Small intestine (tissue), 7 donors: ENCODE measurements around the gene CD72. TPM values are rescaled to one million over a fixed set of nuclear protein-coding genes. Genes with fewer than 3 reads are reported as not detected.

Source experiments
- DNase-seq, 2 donors: peaks; one replicate each; pipeline versions ENCODE4 v3.0.0 to v3.0.0-alpha.2; 2013
- FAIRE-seq: peaks from 2 replicates; lab custom pipeline; 2012; peaks lifted over from hg19 to GRCh38; lab: Jason Lieb, UNC
- H3K27ac ChIP-seq, 3 donors: one replicate each; pipeline ENCODE4 v1.5.1; 2013; ENCODE audit warnings: low read length in 2 of 3, mild to moderate bottlenecking in 2 of 3, control low read depth in 1 of 3, inconsistent platforms in 1 of 3, low read depth in 1 of 3, moderate library complexity in 1 of 3
- H3K27me3 ChIP-seq, 3 donors: one replicate each; pipeline ENCODE4 v1.6.1; 2013; ENCODE audit warnings: low read length in 3 of 3, inconsistent platforms in 1 of 3; ENCODE audit not compliant: control insufficient read depth in 3 of 3, insufficient read depth in 3 of 3
- H3K36me3 ChIP-seq, 3 donors: one replicate each; pipeline ENCODE4 v1.6.1; 2013; ENCODE audit warnings: low read length in 3 of 3, inconsistent platforms in 1 of 3, low read depth in 1 of 3, mild to moderate bottlenecking in 1 of 3, moderate library complexity in 1 of 3; ENCODE audit not compliant: control insufficient read depth in 3 of 3, insufficient read depth in 2 of 3
- H3K4me1 ChIP-seq, 3 donors: one replicate each; pipeline ENCODE4 v1.6.1; 2013; ENCODE audit warnings: low read length in 2 of 3, inconsistent platforms in 1 of 3, low read depth in 1 of 3, mild to moderate bottlenecking in 1 of 3, moderate library complexity in 1 of 3; ENCODE audit not compliant: control insufficient read depth in 3 of 3, insufficient read depth in 2 of 3
- H3K4me3 ChIP-seq, 3 donors: one replicate each; pipeline ENCODE4 v1.5.1; 2013; ENCODE audit warnings: low read length in 3 of 3, control low read depth in 1 of 3, inconsistent platforms in 1 of 3, low read depth in 1 of 3, mild to moderate bottlenecking in 1 of 3, moderate library complexity in 1 of 3
- H3K9me3 ChIP-seq, 2 donors: one replicate each; pipeline ENCODE4 v1.6.1; 2013; ENCODE audit warnings: low read depth in 1 of 2, low read length in 1 of 2; ENCODE audit not compliant: control insufficient read depth in 2 of 2, insufficient read depth in 1 of 2
- WGBS, 3 donors: extraction: QIAGEN DNeasy Blood & Tissue Kit; methylation state at CpG; one replicate each; pipeline ENCODE4 v1.1.7; 2013; 5-methylcytosine and 5-hydroxymethylcytosine counted together
- polyA plus RNA-seq, 4 donors: library from polyadenylated mRNA; stranded (reverse) in 3 of 4; unstranded in 1 of 4; fragments of 200-250 nt in 3 of 4; fragments of 120-200 nt in 1 of 4; gene quantifications; one replicate each; pipeline versions ENCODE4 v1.2.1 to v1.2.3, GENCODE V29; 2013
- donor health status: healthy with polysubstance abuse.
- donor health status: control.
- donor health status: control.
- donor health status: Bipolar disorder and iron deficiency.
- donor health status: healthy.

Gene CD72
- polyA plus RNA-seq, 4 donors = 0.54 to 2.3 (median 1.6) TPM

DNA sequence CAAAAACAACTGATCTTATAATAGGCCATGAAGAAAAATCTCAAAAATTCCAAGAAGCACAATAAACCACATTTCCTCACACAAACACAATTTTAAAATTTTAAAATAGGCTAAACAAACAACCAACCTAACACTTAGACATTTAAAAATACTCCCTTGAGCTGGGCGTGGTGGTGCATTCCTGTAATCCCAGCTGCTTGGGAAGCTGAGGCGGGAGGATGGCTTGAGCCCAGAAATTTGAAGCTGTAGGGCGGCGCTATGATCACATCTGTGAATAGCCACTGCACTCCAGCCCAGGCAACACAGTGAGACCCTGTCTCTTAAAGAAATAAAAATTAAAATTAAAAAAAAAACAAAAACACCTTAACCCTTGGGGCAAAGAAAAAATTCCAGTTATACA, 50.0 kb downstream of the CD72 start:
- Histone ChIP-seq H3K4me3 (no peak overlapping the region), H3K27ac (no peak overlapping the region), H3K4me1 (peaks cover 0 to 4% (median 0%) of the 10 kb centered on the region in 3 donors), H3K9me3 (no peaks in the 10 kb centered on the region), H3K36me3 (peaks cover 0 to 1% (median 0%) of the 10 kb centered on the region in 3 donors), H3K27me3 (no peaks in the 10 kb centered on the region)
- WGBS, 3 donors = 90 to 97% (median 96%) methylated on average over 4 of the region's 4 CpGs
- DNase-seq (no peak), FAIRE-seq (no peak)

DNA sequence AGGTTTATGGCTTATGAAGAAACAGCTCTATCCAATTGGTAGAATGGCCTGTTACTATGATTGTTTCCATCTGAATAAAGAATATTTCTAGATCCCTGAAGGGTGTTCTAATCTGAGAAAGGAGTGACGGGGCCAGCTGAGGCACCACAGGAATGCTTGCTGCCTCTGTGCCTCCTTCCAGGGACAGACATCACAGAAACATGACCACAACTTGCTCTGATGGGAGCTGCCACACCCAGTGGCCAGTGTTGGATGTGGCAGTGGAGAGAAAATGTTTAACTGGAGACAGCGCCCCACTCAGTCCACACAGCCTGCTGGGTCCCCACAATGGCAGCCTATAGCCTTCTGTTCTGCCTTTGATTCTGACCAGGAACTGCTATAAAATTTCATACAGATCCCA, 51.8 kb downstream of the CD72 start:
- no peaks in the 10 kb centered on the region for H3K27me3 ChIP-seq
- H3K4me1 ChIP-seq = peaks cover 0 to 5% (median 0%) of the 10 kb centered on the region in 3 donors
- no peaks in the 10 kb centered on the region for H3K9me3 ChIP-seq
- H3K4me3 ChIP-seq = no peak overlapping the region
- no peak for FAIRE-seq
- WGBS, 3 donors = 95 to 100% (median 100%) methylated on average over 2 of the region's 2 CpGs
- peaks cover 0 to 14% (median 0%) of the 10 kb centered on the region in 3 donors for H3K36me3 ChIP-seq
- no peak overlapping the region for H3K27ac ChIP-seq
- DNase-seq = no peak

DNA sequence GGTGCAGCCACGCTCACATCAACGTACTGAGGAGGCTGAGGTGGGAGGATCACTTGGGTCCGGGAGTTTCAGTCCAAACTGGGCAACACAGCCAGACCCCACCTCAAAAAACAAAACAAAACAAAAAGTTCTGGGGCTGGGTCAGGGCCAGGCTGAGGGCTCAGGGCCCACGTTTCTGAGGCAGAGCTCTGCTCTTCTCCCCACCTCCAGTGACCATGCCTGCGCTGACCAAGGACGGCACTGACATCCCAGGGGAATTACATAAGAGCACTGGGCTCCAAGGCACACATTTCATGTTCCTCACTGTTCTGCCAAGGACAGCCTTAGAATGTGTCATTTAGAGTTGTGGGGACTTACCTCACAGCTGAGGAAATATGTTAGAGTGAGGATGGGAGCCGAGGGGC, 53.6 kb downstream of the CD72 start:
- no peak overlapping the region for H3K27ac ChIP-seq
- WGBS, 3 donors = 85 to 94% (median 87%) methylated on average over 7 of the region's 7 CpGs

DNA sequence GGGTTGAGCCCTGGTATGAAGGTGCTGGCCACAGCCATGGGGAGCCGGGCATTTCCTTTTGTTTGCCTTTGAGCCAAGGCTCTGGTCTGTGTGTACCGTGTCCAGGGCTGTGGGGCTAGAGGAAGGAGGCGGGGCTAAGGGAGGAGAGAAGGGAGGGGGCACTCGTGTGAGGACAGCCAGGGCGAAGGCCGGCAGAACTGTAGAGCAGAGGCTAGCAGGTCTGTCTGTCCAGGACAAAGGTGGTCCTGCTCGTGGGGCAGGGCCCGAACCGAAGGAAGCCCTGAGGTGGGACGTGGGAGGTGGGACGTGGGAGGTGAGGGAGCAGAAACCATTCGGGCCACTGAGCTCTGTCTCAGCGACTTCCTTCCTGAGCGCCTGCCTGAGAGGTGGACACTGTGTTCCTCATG, 54.4 kb downstream of the CD72 start:
- H3K27ac ChIP-seq = peak overlapping the region in 1 of 3 donors; percentile 1
- H3K36me3 ChIP-seq = peaks cover 0 to 38% (median 0%) of the 10 kb centered on the region in 3 donors
- FAIRE-seq (no peak), DNase-seq (peak in 1 of 2 donors; percentile 53)
- no peaks in the 10 kb centered on the region for H3K9me3 ChIP-seq
- peaks cover 0 to 5% (median 0%) of the 10 kb centered on the region in 3 donors for H3K4me1 ChIP-seq
- WGBS, 3 donors = 50 to 61% (median 60%) methylated on average over 13 to 14 of the region's 14 CpGs
- no peaks in the 10 kb centered on the region for H3K27me3 ChIP-seq
- no peak overlapping the region for H3K4me3 ChIP-seq

More for the DNA sequence above, 53.6 kb downstream of the CD72 start:
- no peaks in the 10 kb centered on the region for H3K9me3 ChIP-seq
- peaks cover 0 to 5% (median 0%) of the 10 kb centered on the region in 3 donors for H3K4me1 ChIP-seq
- FAIRE-seq (no peak), DNase-seq (no peak)
- no peak overlapping the region for H3K4me3 ChIP-seq
- peaks cover 0 to 32% (median 0%) of the 10 kb centered on the region in 3 donors for H3K36me3 ChIP-seq
- H3K27me3 ChIP-seq = no peaks in the 10 kb centered on the region

DNA sequence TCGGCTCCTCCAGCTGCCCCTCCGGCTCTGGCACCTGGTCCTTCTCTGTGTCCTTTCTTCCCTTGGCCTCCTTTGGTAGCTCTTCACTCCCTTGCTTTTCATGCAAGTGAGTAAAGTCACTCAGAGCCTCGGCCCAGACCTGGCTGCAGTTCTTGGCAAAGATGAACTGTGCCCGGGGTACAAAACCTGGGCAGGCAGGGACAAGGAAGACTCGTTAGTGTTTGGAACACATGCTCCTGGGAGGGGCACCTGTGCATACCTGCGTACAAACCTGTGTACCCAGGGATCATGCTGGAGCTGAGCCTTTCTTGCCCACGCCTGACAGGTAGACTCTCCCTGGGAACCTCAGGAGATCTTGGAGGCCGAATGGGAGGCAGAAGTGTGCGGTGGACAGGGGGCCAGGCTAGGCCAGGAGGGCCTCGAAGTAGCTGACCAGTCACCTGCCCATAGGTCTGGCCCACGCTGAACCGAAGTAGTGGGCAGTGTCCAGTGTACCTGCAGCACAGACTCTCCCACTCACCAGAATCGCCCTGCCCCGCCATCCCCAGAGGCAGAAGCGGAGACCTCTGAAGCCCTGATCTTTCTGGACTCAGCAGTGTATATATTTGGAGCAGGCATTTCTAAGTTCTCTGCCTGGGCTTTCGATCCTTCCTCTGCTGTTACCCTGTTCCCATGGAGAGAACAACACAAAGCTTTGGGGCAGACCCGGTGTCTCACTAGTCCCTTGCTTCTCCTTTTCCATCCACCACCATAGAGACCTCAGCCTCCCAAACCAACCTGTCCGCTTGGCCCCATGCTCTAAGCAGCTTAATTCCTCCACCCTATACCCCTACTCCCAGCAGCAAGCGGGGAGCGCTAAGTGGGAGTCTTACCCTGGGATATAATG, 55.1 kb downstream of the CD72 start:
- Histone ChIP-seq H3K9me3 (no peaks in the 10 kb centered on the region), H3K36me3 (peaks cover 0 to 44% (median 0%) of the 10 kb centered on the region in 3 donors), H3K27ac (peak overlapping the region in 1 of 3 donors; percentile 1), H3K4me1 (peaks cover 0 to 5% (median 0%) of the 10 kb centered on the region in 3 donors), H3K4me3 (no peak overlapping the region), H3K27me3 (no peaks in the 10 kb centered on the region)
- no peak for FAIRE-seq
- peak in 1 of 2 donors; percentile 5 for DNase-seq
- WGBS, 3 donors = 77 to 85% (median 81%) methylated on average over 20 of the region's 20 CpGs

DNA sequence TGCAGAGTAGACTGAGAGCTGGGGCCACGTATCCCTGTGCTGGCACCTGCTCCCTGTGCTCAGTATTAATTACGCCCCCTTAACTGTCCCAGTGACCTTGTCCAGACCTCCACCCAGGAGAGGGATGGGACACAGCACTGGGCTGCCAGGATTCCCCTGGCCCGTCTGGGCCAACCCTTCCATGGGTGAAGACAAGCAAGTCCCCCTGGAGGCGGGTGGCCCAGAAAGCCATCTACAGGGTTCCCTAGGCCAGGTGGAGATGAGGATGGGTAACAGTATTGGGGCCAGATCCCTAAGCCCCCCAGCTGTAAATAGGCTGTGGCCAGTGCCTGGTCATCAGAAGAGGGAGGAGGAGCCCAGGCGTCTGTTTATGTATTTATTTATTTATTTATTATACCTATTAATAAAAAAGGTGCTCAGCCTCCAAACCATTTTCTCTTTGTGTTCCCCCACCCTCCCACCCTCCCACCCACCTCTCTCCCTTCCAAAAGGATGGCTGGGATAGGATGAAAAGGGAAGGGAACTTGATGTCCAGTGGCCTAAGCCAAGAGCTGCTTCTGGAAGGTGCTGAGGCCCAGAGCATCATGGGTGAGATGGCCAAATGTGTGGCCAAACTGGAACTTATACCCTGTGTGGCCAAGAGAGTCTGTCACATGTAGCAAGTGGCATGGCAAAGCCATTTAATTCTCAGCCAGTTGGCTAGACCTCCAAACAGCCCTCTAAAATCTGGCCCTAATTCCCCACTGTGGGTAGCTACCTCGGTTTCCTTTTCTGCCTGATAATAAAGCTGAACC, 56.5 kb downstream of the CD72 start:
- no peaks in the 10 kb centered on the region for H3K27me3 ChIP-seq
- no peak overlapping the region for H3K27ac ChIP-seq
- DNase-seq (no peak), FAIRE-seq (no peak)
- H3K9me3 ChIP-seq = no peaks in the 10 kb centered on the region
- WGBS, 3 donors = 91 to 93% (median 91%) methylated on average over 6 of the region's 6 CpGs
- H3K4me1 ChIP-seq = peaks cover 0 to 11% (median 0%) of the 10 kb centered on the region in 3 donors
- H3K4me3 ChIP-seq = no peak overlapping the region
- peaks cover 0 to 56% (median 0%) of the 10 kb centered on the region in 3 donors for H3K36me3 ChIP-seq

DNA sequence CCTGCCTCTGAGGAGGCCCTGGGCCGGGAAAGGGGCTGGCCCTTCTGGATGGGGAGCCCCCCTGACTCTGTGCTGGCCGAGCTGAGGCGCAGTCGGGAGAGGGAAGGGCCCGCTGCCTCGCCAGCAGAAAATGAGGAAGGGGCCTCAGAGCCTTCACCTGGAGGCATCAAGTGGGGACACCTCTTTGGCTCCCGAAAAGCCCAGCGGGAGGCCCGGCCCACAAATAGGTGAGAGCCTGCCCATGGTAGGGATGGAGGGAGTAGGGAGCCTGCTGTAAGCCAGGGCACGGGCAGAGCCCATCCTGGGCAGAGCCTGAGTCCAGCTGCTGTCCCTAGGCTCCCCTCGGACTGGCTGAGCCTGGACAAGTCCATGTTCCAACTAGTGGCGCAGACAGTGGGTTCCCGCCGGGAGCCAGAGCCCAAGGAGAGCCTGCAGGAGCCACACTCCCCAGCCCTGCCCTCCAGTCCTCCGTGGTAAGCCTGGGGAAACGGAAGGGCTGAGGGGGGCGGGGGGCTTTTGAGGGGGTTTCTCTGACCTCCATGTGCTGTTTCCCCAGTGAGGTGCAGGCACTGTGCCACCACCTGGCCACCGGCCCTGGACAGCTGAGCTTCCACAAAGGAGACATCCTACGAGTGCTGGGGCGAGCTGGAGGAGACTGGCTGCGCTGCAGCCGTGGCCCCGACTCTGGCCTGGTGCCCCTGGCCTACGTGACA, 57.4 kb downstream of the CD72 start:
- no peak for FAIRE-seq
- WGBS, 3 donors = 86 to 91% (median 89%) methylated on average over 23 to 24 of the region's 24 CpGs
- H3K4me3 ChIP-seq = no peak overlapping the region

More for the DNA sequence above, 57.4 kb downstream of the CD72 start:
- H3K36me3 ChIP-seq = peaks cover 0 to 65% (median 0%) of the 10 kb centered on the region in 3 donors
- no peaks in the 10 kb centered on the region for H3K27me3 ChIP-seq
- no peak overlapping the region for H3K27ac ChIP-seq
- no peak for DNase-seq
- H3K4me1 ChIP-seq = peaks cover 0 to 19% (median 0%) of the 10 kb centered on the region in 3 donors
- H3K9me3 ChIP-seq = no peaks in the 10 kb centered on the region
